ENCODE data around the gene CFAP45. TPM values are rescaled to one million over a fixed set of nuclear protein-coding genes. Genes with fewer than 3 reads are reported as not detected.

The CFAP45 gene
- total and polyA plus RNA-seq, 9 of the 15 experiments (the other 6 are each of a cell fraction or from before 2014, with no cell fraction given): 0.65 to 2.4 (median 1.5) TPM

DNA sequence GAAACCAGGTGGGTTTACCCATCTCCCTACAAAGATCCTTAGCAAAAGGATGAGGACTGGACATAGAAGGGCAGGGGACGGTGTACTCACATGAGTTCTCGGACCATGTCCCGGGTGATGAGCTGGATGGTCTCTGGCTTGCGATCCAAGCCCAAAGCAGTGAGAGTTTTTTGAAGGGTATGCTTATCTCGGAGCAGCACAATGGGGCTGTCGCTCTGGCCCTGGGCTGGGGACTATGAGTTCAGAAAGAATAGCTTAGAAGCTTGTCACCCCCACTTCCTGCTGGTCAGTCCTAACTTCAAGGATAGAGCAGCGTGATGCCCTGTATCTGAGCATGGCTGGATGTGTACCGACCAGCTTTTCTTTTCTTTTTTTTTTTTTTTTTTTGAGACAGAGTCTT lies 9.6 kb downstream of the CFAP45 start:
- peak in 2 of 4 experiments; percentile 61 to 66 for DNase-seq (ENCODE audit: extremely low read depth in 1 of 4, low spot score in 3 of 4)
- intact Hi-C loops (cut with micrococcal nuclease): loop anchor here (2.0 to 5.0 kb wide), 2 partner anchors 54 to 108 kb away; partner anchors contain the start of gene DUSP23
- H3K27me3 ChIP-seq (ENCODE audit: control insufficient read depth in 2 of 2, insufficient read depth in 2 of 2, low read length in 2 of 2): 0 out of 5 replicates have a peak, but pooled peaks cover 0 to 4% of the 10 kb centered on the region in 2 experiments
- peak; percentile 62 for FAIRE-seq
- peak; percentile 74 for ATAC-seq
- ChIA-PET POLR2A (interaction anchor here (1.1 to 1.4 kb wide), 3 partner anchors 10 to 92 kb away, joined by 3 to 4 read pairs (median 3); partner anchors contain the start of gene CFAP45), CTCF (ENCODE audit: low intra/inter-chr PET ratio) (interaction anchor here (0.8 to 2.8 kb wide), 4 partner anchors 55 to 110 kb away, joined by 3 to 36 read pairs (median 13); partner anchors contain the start of gene DUSP23)
- no peak overlapping the region for H3K4me3 ChIP-seq
- H3K9me1 ChIP-seq (ENCODE audit: control insufficient read depth, insufficient read depth, low read length): no peaks in the 10 kb centered on the region
- H3K9me3 ChIP-seq (replicated peaks; ENCODE audit: control insufficient read depth, insufficient read depth, low read depth, low read length): no peaks in the 10 kb centered on the region
- peak overlapping the region; percentile 60; the same call in 2 of the 3 replicates for H3K27ac ChIP-seq (ENCODE audit: extremely low read depth, low read depth, low read length)
- in situ Hi-C loops (cut with MboI): no loop called here
- WGBS (ENCODE audit: insufficient coverage, low coverage, missing lambda C conversion rate): 30% methylated on average over 8 of the region's 8 CpGs
- H4K20me1 ChIP-seq (replicated peaks; ENCODE audit: control insufficient read depth, insufficient read depth, low read length): no peaks in the 10 kb centered on the region
- no peak for TF ChIP-seq HNRNPL (IDR thresholded peaks at IDR 0.05; ENCODE audit: low read depth, low read length)
- TF ChIP-seq SMARCA4 (IDR thresholded peaks at IDR 0.05): no peak
- 0 out of 2 replicates have a peak, but pooled peaks have one; percentile 5 for TF ChIP-seq TAL1 (IDR thresholded peaks at IDR 0.05)
- TF ChIP-seq, protein P1, sequence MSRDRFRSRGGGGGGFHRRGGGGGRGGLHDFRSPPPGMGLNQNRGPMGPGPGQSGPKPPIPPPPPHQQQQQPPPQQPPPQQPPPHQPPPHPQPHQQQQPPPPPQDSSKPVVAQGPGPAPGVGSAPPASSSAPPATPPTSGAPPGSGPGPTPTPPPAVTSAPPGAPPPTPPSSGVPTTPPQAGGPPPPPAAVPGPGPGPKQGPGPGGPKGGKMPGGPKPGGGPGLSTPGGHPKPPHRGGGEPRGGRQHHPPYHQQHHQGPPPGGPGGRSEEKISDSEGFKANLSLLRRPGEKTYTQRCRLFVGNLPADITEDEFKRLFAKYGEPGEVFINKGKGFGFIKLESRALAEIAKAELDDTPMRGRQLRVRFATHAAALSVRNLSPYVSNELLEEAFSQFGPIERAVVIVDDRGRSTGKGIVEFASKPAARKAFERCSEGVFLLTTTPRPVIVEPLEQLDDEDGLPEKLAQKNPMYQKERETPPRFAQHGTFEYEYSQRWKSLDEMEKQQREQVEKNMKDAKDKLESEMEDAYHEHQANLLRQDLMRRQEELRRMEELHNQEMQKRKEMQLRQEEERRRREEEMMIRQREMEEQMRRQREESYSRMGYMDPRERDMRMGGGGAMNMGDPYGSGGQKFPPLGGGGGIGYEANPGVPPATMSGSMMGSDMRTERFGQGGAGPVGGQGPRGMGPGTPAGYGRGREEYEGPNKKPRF (IDR thresholded peaks at IDR 0.05; ENCODE audit: low read depth, low read length): no peak
- no peak for TF ChIP-seq ATF3 (IDR thresholded peaks at IDR 0.05)
- 0 out of 2 replicates have a peak, but pooled peaks have one; percentile 15 for TF ChIP-seq ATF3 (CRISPR knock-in tag; conservative IDR thresholded peaks at IDR 0.05)
- no peak for TF ChIP-seq COPS2 (conservative IDR thresholded peaks at IDR 0.05)
- peak; percentile 11; the same call in 1 of the 2 replicates for TF ChIP-seq TCF3 (CRISPR knock-in tag; IDR thresholded peaks at IDR 0.05)
- peak; percentile 40 for TF ChIP-seq CBFA2T3 (IDR thresholded peaks at IDR 0.05)
- TF ChIP-seq, protein P2, sequence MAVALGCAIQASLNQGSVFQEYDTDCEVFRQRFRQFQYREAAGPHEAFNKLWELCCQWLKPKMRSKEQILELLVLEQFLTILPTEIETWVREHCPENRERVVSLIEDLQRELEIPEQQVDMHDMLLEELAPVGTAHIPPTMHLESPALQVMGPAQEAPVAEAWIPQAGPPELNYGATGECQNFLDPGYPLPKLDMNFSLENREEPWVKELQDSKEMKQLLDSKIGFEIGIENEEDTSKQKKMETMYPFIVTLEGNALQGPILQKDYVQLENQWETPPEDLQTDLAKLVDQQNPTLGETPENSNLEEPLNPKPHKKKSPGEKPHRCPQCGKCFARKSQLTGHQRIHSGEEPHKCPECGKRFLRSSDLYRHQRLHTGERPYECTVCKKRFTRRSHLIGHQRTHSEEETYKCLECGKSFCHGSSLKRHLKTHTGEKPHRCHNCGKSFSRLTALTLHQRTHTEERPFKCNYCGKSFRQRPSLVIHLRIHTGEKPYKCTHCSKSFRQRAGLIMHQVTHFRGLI (CRISPR knock-in tag; IDR thresholded peaks at IDR 0.05): no peak
- TF ChIP-seq EHMT2 (IDR thresholded peaks at IDR 0.05): no peak
- TF ChIP-seq HMG20A (CRISPR knock-in tag; conservative IDR thresholded peaks at IDR 0.05): no peak
- H2AFZ ChIP-seq (ENCODE audit: low read depth, low read length): peak overlapping the region; percentile 80
- no peaks in the 10 kb centered on the region for H3K79me2 ChIP-seq (ENCODE audit: control insufficient read depth, insufficient read depth, low read length)
- peak overlapping the region; percentile 56 for H3K4me2 ChIP-seq (ENCODE audit: insufficient read depth, low read length)
- H3K36me3 ChIP-seq (ENCODE audit: control insufficient read depth, insufficient read depth, low read length): no peaks in the 10 kb centered on the region
- H3K4me1 ChIP-seq (replicated peaks in 1 of 2; ENCODE audit: control insufficient read depth in 2 of 2, insufficient read depth in 2 of 2, low read length in 2 of 2): peaks cover 4 to 13% of the 10 kb centered on the region in 2 experiments; a peak in 3 of 5 replicates
- peak overlapping the region in 1 of 2 experiments; percentile 21; a peak in 1 of 4 replicates for H3K9ac ChIP-seq (ENCODE audit: insufficient read depth in 1 of 2, low read depth in 2 of 2, low read length in 2 of 2)
- no TSS peak for BruUV-seq (replicated peaks)

Measured in K562 (cell line).